Astrocyte (in vitro differentiated cells and primary cell): Measurements from ENCODE around the gene SLC31A1.

ENCODE experiments used
- EZH2 ChIP-seq: IDR thresholded peaks from 2 replicates; pipeline ENCODE4 v1.6.1; 2012; ENCODE audit warnings: mild to moderate bottlenecking, low read length, inconsistent platforms; ENCODE audit not compliant: insufficient read depth
- TF ChIP-seq, protein P1 (sequence below): IDR thresholded peaks from 2 replicates; pipeline ENCODE4 v1.5.1; 2011; ENCODE audit warnings: low read depth, mild to moderate bottlenecking, inconsistent platforms, low read length, moderate library complexity; ENCODE audit not compliant: insufficient read depth

DNA sequence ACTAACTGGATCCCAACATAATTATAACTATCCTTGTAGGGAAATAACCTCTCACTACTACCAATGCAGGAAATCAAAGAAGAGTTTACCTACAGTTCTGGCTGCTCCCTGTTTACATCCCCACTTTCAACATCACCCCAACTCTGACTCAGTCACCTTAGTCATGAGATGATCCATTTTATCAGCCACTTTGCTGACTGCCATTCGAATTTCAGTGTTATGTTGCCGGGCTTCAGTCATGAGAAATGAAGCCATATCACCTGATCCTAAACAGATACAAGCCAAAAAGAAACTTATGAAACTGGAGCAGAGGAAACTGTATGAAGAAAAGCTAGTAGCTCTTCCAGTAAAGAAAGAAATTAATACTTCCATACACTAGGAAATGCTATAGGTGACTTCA, 36.8 kb upstream of the SLC31A1 start:
- TF ChIP-seq, protein P1, sequence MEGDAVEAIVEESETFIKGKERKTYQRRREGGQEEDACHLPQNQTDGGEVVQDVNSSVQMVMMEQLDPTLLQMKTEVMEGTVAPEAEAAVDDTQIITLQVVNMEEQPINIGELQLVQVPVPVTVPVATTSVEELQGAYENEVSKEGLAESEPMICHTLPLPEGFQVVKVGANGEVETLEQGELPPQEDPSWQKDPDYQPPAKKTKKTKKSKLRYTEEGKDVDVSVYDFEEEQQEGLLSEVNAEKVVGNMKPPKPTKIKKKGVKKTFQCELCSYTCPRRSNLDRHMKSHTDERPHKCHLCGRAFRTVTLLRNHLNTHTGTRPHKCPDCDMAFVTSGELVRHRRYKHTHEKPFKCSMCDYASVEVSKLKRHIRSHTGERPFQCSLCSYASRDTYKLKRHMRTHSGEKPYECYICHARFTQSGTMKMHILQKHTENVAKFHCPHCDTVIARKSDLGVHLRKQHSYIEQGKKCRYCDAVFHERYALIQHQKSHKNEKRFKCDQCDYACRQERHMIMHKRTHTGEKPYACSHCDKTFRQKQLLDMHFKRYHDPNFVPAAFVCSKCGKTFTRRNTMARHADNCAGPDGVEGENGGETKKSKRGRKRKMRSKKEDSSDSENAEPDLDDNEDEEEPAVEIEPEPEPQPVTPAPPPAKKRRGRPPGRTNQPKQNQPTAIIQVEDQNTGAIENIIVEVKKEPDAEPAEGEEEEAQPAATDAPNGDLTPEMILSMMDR: no peak
- no peak for TF ChIP-seq EZH2
